IMR-90 (cell line): ENCODE results near the gene TSNAXIP1.

Experiments used
- MXI1 ChIP-seq: IDR thresholded peaks from 2 replicates; pipeline ENCODE4 v1.6.1; 2012; ENCODE audit warnings: low read depth, mild to moderate bottlenecking, low read length, moderate library complexity, borderline replicate concordance
- POLR2A ChIP-seq: IDR thresholded peaks from 2 replicates; pipeline ENCODE4 v1.6.1; 2012; ENCODE audit warnings: mild to moderate bottlenecking, low read depth, low read length
- SMC3 ChIP-seq: fragments of 150-350 bp; IDR thresholded peaks from 2 replicates; pipeline ENCODE4 v1.6.1; 2016; ENCODE audit warnings: low read depth, mild to moderate bottlenecking, antibody characterized with exemption, low read length, moderate library complexity
- TF ChIP-seq, protein P1 (sequence below): conservative IDR thresholded peaks from 2 replicates; pipeline ENCODE4 v1.5.1; 2012; ENCODE audit warnings: mild to moderate bottlenecking, low read depth, low read length, improper control_type of control experiment

- TF ChIP-seq, protein P1, sequence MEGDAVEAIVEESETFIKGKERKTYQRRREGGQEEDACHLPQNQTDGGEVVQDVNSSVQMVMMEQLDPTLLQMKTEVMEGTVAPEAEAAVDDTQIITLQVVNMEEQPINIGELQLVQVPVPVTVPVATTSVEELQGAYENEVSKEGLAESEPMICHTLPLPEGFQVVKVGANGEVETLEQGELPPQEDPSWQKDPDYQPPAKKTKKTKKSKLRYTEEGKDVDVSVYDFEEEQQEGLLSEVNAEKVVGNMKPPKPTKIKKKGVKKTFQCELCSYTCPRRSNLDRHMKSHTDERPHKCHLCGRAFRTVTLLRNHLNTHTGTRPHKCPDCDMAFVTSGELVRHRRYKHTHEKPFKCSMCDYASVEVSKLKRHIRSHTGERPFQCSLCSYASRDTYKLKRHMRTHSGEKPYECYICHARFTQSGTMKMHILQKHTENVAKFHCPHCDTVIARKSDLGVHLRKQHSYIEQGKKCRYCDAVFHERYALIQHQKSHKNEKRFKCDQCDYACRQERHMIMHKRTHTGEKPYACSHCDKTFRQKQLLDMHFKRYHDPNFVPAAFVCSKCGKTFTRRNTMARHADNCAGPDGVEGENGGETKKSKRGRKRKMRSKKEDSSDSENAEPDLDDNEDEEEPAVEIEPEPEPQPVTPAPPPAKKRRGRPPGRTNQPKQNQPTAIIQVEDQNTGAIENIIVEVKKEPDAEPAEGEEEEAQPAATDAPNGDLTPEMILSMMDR = no peak
- TF ChIP-seq POLR2A = no peak
- TF ChIP-seq MXI1 = no peak
- no peak for TF ChIP-seq SMC3
These were observed 44.3 kb upstream of the TSNAXIP1 start for GRCh38 chr16:67762385-67762784.
